ENCODE results near the gene UTS2R.
"Not testable (repeated sequence)": the region's sequence is repeated elsewhere in the genome, so short reads cannot be mapped to it uniquely, and the experiment has no call there.

Gene UTS2R

GRCh38 chr17:82373731-82374625 is 2.4 kb downstream of the UTS2R start:
- Histone ChIP-seq H3K27ac (ENCODE audit: low read depth, low read length) (no peak overlapping the region), H3K4me1 (ENCODE audit: control insufficient read depth, insufficient read depth, low read length) (no peaks in the 10 kb centered on the region), H3K27me3 (ENCODE audit: control insufficient read depth, insufficient read depth, low read length) (peaks cover 66% of the 10 kb centered on the region), H3K4me3 (ENCODE audit: low read depth, low read length) (no peak overlapping the region), H3K9me3 (ENCODE audit: control insufficient read depth, insufficient read depth, low read depth, low read length) (no peaks in the 10 kb centered on the region), H3K9ac (ENCODE audit: low read length) (no peak overlapping the region), H3K36me3 (ENCODE audit: control insufficient read depth, insufficient read depth, low read length) (no peaks in the 10 kb centered on the region)

GRCh38 chr17:82374626-82375331 is 3.2 kb downstream of the UTS2R start:
- no peak overlapping the region for H3K4me3 ChIP-seq (ENCODE audit: low read depth, low read length)
- peaks cover 60% of the 10 kb centered on the region for H3K27me3 ChIP-seq (ENCODE audit: control insufficient read depth, insufficient read depth, low read length)
- H3K27ac ChIP-seq (ENCODE audit: low read depth, low read length) = no peak overlapping the region

DNA sequence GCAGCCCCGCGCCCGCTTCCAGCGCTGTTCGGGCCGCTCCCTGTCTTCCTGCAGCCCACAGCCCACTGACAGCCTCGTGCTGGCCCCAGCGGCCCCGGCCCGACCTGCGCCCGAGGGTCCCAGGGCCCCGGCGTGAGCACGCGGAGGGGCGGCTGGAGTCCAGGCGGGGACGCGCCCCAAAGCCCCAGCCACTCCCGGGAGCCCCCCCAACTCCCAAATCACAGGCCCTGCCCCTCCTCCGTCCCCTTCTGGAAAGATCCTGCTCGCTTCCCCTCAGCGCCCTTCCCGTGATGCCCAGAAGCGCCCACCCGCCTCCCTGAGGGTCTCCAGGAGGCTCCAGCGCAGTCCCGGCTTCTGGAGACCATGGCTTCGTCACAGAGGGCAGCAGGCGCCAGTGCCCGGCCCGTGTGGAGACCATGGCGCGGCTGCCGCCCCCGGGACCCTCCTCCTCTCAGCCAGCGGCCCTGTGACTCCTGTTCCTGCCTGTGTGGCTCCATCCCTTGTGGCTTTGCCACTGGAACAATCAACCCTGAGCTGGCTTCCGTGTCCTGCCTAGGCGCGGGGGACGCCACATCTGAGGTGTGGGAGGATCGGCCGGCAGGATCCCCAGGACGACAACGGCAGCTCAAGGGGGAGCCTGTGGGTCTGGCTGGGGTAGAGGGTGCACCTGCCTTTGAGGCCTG is 3.9 kb downstream of the UTS2R start:
- H3K4me1 ChIP-seq (ENCODE audit: control insufficient read depth, insufficient read depth, low read length) = no peaks in the 10 kb centered on the region
- H3K9me3 ChIP-seq (ENCODE audit: control insufficient read depth, insufficient read depth, low read depth, low read length) = no peaks in the 10 kb centered on the region
- H3K36me3 ChIP-seq (ENCODE audit: control insufficient read depth, insufficient read depth, low read length) = no peaks in the 10 kb centered on the region
- H3K4me3 ChIP-seq (ENCODE audit: low read depth, low read length) = no peak overlapping the region
- no peak overlapping the region for H3K9ac ChIP-seq (ENCODE audit: low read length)
- no peak overlapping the region for H3K27ac ChIP-seq (ENCODE audit: low read depth, low read length)
- H3K27me3 ChIP-seq (ENCODE audit: control insufficient read depth, insufficient read depth, low read length) = peaks cover 53% of the 10 kb centered on the region

More at GRCh38 chr17:82374626-82375331, 3.2 kb downstream of the UTS2R start:
- Histone ChIP-seq H3K9ac (ENCODE audit: low read length) (no peak overlapping the region), H3K4me1 (ENCODE audit: control insufficient read depth, insufficient read depth, low read length) (no peaks in the 10 kb centered on the region), H3K9me3 (ENCODE audit: control insufficient read depth, insufficient read depth, low read depth, low read length) (no peaks in the 10 kb centered on the region), H3K36me3 (ENCODE audit: control insufficient read depth, insufficient read depth, low read length) (no peaks in the 10 kb centered on the region)

GRCh38 chr17:82376042-82376730 is 4.6 kb downstream of the UTS2R start:
- H3K36me3 ChIP-seq (ENCODE audit: control insufficient read depth, insufficient read depth, low read length) = no peaks in the 10 kb centered on the region

DNA sequence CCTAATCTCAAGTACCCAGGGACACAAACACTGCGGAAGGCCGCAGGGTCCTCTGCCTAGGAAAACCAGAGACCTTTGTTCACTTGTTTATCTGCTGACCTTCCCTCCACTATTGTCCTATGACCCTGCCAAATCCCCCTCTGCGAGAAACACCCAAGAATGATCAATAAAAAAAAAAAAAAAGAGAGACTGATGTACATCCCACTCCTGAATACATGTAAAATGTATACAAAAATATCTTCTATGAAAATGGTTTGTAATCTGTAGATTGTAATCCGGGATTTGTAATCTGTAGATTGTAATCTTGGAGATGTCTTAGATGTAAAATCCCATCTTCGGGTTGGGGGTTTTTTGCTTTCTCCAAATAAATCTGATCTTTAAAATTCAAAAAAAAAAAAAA is 5.7 kb downstream of the UTS2R start:
- H3K36me3 ChIP-seq (ENCODE audit: control insufficient read depth, insufficient read depth, low read length); H3K4me3 ChIP-seq (ENCODE audit: low read depth, low read length); H3K27ac ChIP-seq (ENCODE audit: low read depth, low read length); H3K9ac ChIP-seq (ENCODE audit: low read length); H3K4me1 ChIP-seq (ENCODE audit: control insufficient read depth, insufficient read depth, low read length); H3K9me3 ChIP-seq (ENCODE audit: control insufficient read depth, insufficient read depth, low read depth, low read length): not testable (repeated sequence)
- peaks cover 35% of the 10 kb centered on the region for H3K27me3 ChIP-seq (ENCODE audit: control insufficient read depth, insufficient read depth, low read length)

More at GRCh38 chr17:82376042-82376730, 4.6 kb downstream of the UTS2R start:
- H3K27me3 ChIP-seq (ENCODE audit: control insufficient read depth, insufficient read depth, low read length) = peaks cover 46% of the 10 kb centered on the region
- no peak overlapping the region for H3K4me3 ChIP-seq (ENCODE audit: low read depth, low read length)
- H3K27ac ChIP-seq (ENCODE audit: low read depth, low read length) = no peak overlapping the region
- no peaks in the 10 kb centered on the region for H3K4me1 ChIP-seq (ENCODE audit: control insufficient read depth, insufficient read depth, low read length)
- H3K9ac ChIP-seq (ENCODE audit: low read length) = no peak overlapping the region
- no peaks in the 10 kb centered on the region for H3K9me3 ChIP-seq (ENCODE audit: control insufficient read depth, insufficient read depth, low read depth, low read length)

DNA sequence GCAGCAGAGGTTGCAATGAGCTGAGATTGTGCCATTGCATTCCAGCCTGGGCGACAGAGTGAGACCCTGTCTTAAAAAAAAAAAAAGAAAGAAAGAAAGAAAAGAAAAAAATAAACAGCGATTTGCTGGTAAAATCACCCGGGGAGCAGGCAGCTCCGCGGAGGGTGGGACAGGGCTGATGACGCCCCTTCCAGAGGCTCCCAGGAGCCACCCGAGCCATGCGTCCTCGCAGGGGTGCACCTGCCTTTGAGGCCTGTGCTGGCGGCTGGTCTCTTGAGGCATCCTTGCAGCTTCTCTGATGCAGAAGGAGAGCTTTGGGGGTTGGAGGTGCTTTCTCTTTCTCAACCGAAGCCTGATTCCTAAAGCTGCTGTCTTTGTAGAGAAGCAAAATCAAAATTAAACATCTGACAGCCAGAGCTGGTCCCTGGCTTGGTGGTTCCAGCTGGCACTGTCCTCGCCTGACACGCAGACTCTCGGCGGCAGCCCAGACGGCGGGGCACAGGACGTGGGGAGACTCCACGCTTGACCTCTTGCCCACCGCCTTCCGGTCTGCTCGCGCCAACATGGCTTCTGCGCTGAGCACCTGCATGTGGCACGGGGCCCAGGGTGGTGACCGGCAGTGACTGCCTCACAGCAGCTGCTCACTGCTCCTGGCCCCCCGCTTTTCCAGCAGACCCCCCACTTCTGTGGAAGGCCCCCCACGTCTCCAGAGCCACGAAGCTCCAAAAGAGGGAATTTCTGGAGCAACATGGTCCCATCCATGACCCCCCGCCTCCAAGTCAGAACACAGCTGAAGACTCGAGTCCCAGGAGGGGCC is 6.6 kb downstream of the UTS2R start:
- H3K4me1 ChIP-seq (ENCODE audit: control insufficient read depth, insufficient read depth, low read length) = no peaks in the 10 kb centered on the region
- H3K27ac ChIP-seq (ENCODE audit: low read depth, low read length) = no peak overlapping the region
- H3K4me3 ChIP-seq (ENCODE audit: low read depth, low read length) = no peak overlapping the region
- no peaks in the 10 kb centered on the region for H3K36me3 ChIP-seq (ENCODE audit: control insufficient read depth, insufficient read depth, low read length)
- H3K9me3 ChIP-seq (ENCODE audit: control insufficient read depth, insufficient read depth, low read depth, low read length) = no peaks in the 10 kb centered on the region
- no peak overlapping the region for H3K9ac ChIP-seq (ENCODE audit: low read length)
- peaks cover 28% of the 10 kb centered on the region for H3K27me3 ChIP-seq (ENCODE audit: control insufficient read depth, insufficient read depth, low read length)

DNA sequence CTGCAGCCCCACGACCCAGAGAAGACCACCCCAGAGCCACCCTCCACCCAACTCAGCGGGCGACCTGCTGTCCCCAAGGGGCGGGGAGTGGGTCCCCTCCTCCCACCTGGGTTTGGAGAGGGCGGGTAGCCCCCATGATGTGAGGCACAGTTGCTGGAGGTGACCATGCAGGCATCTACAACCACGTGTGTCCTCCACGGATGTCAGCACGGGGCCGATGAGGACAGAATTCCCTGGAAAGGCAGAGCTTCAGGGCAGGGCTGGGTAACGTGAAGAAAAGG is 7.1 kb downstream of the UTS2R start:
- Histone ChIP-seq H3K4me3 (ENCODE audit: low read depth, low read length) (no peak overlapping the region), H3K9me3 (ENCODE audit: control insufficient read depth, insufficient read depth, low read depth, low read length) (no peaks in the 10 kb centered on the region), H3K9ac (ENCODE audit: low read length) (no peak overlapping the region), H3K27me3 (ENCODE audit: control insufficient read depth, insufficient read depth, low read length) (peaks cover 24% of the 10 kb centered on the region), H3K36me3 (ENCODE audit: control insufficient read depth, insufficient read depth, low read length) (no peaks in the 10 kb centered on the region), H3K27ac (ENCODE audit: low read depth, low read length) (no peak overlapping the region), H3K4me1 (ENCODE audit: control insufficient read depth, insufficient read depth, low read length) (no peaks in the 10 kb centered on the region)

- H3K4me3 ChIP-seq (ENCODE audit: low read depth, low read length) = no peak overlapping the region
- no peak overlapping the region for H3K27ac ChIP-seq (ENCODE audit: low read depth, low read length)
- peaks cover 15% of the 10 kb centered on the region for H3K4me1 ChIP-seq (ENCODE audit: control insufficient read depth, insufficient read depth, low read length)
- no peaks in the 10 kb centered on the region for H3K36me3 ChIP-seq (ENCODE audit: control insufficient read depth, insufficient read depth, low read length)
- no peaks in the 10 kb centered on the region for H3K9me3 ChIP-seq (ENCODE audit: control insufficient read depth, insufficient read depth, low read depth, low read length)
- H3K27me3 ChIP-seq (ENCODE audit: control insufficient read depth, insufficient read depth, low read length) = peaks cover 4% of the 10 kb centered on the region; the same call in 1 of the 2 replicates
- no peak overlapping the region for H3K9ac ChIP-seq (ENCODE audit: low read length)
These were observed 9.5 kb downstream of the UTS2R start for GRCh38 chr17:82380860-82381702.

DNA sequence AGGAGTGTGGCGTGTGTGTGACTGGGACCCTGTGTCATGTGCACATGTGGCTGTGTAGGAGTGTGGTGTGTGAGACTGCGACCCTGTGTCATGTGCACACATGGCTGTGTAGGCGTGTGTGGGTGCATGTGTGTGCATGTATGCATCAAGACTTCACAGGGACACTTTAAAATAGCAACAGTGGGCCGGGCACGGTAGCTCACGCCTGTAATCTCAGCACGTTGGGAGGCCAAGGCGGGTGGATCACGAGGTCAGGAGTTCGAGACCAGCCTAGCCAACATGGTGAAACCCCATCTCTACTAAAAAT is 10.1 kb downstream of the UTS2R start:
- not testable (repeated sequence) for H3K9me3 ChIP-seq (ENCODE audit: control insufficient read depth, insufficient read depth, low read depth, low read length); H3K36me3 ChIP-seq (ENCODE audit: control insufficient read depth, insufficient read depth, low read length); H3K4me3 ChIP-seq (ENCODE audit: low read depth, low read length); H3K27me3 ChIP-seq (ENCODE audit: control insufficient read depth, insufficient read depth, low read length); H3K9ac ChIP-seq (ENCODE audit: low read length); H3K27ac ChIP-seq (ENCODE audit: low read depth, low read length)
- peaks cover 15% of the 10 kb centered on the region for H3K4me1 ChIP-seq (ENCODE audit: control insufficient read depth, insufficient read depth, low read length)
